PC-9 (cell line): ENCODE results near the gene LRIG1. TPM values are rescaled to one million over a fixed set of nuclear protein-coding genes. Genes with fewer than 3 reads are reported as not detected.

Source experiments
- BruUV-seq: library from RNA; stranded (reverse); fragments of 400-500 nt; replicated peaks from 2 replicates; lab custom pipeline; 2021; lab: Mats Ljungman, UMichigan
- CTCF ChIA-PET: fragments of 300-600 bp; sonication (Branson Sonifier 250); formaldehyde crosslinking; loops from one replicate; lab custom pipeline; 2022; ENCODE audit warnings: antibody characterized with exemption; lab: Charles Lee
- POLR2A ChIA-PET: fragments of 300-600 bp; sonication (Branson Sonifier 250); formaldehyde crosslinking; loops from one replicate; lab custom pipeline; 2022; ENCODE audit warnings: antibody characterized with exemption; ENCODE audit not compliant: unreplicated experiment; lab: Charles Lee
- DNase-seq, 2 experiments: peaks; one replicate each; pipeline versions ENCODE4 v3.0.0 to v3.0.0-alpha.2; 2015 to 2022; ENCODE audit warnings: mixed read lengths in 1 of 2
- H2AFZ ChIP-seq: fragments of 200-600 bp; sonication (generic); 2 replicates; pipeline ENCODE4 v1.8.1; 2017; ENCODE audit warnings: antibody characterized with exemption
- H3F3A ChIP-seq: fragments of 200-600 bp; sonication (generic); 2 replicates; pipeline ENCODE4 v1.8.1; 2017; ENCODE audit warnings: antibody characterized with exemption, mild to moderate bottlenecking, low read depth; ENCODE audit not compliant: insufficient read depth
- H3K27ac ChIP-seq: fragments of 200-600 bp; sonication (generic); 2 replicates; pipeline ENCODE4 v1.6.1; 2016; ENCODE audit warnings: mixed run types
- H3K27me3 ChIP-seq: fragments of 200-600 bp; sonication (generic); 2 replicates; pipeline ENCODE4 v1.6.1; 2016; ENCODE audit warnings: low read depth, mixed run types; ENCODE audit not compliant: insufficient read depth
- H3K36me3 ChIP-seq: fragments of 200-600 bp; sonication (generic); 2 replicates; pipeline ENCODE4 v1.6.1; 2016; ENCODE audit warnings: low read depth, mixed run types
- H3K4me1 ChIP-seq: fragments of 200-600 bp; sonication (generic); replicated peaks from 2 replicates; pipeline ENCODE4 v1.6.1; 2016; ENCODE audit warnings: mixed run types; ENCODE audit not compliant: insufficient read depth
- H3K4me2 ChIP-seq: fragments of 200-600 bp; sonication (generic); 2 replicates; pipeline ENCODE4 v1.6.1; 2017; ENCODE audit warnings: mixed run types
- H3K4me3 ChIP-seq: fragments of 200-600 bp; sonication (generic); 2 replicates; pipeline ENCODE4 v1.6.1; 2016; ENCODE audit warnings: mixed run types
- H3K79me2 ChIP-seq: fragments of 200-600 bp; sonication (generic); 2 replicates; pipeline ENCODE4 v1.6.1; 2017; ENCODE audit warnings: low read depth, mixed run types
- H3K9me2 ChIP-seq: fragments of 200-600 bp; sonication (generic); 2 replicates; pipeline ENCODE4 v1.8.1; 2017; ENCODE audit warnings: mild to moderate bottlenecking; ENCODE audit not compliant: insufficient read depth
- H3K9me3 ChIP-seq: fragments of 200-600 bp; sonication (generic); 2 replicates; pipeline ENCODE4 v1.8.1; 2016; ENCODE audit warnings: low read depth; ENCODE audit not compliant: insufficient read depth
- H4K20me1 ChIP-seq: fragments of 200-600 bp; sonication (generic); 2 replicates; pipeline ENCODE4 v1.8.1; 2017; ENCODE audit not compliant: insufficient read depth
- EZH2 ChIP-seq: fragments of 200-600 bp; sonication (generic); IDR thresholded peaks from 2 replicates; pipeline ENCODE4 v1.8.0; 2017; ENCODE audit warnings: antibody characterized with exemption, low read depth
- intact Hi-C: fragments of 100-400 bp; cut with micrococcal nuclease; formaldehyde crosslinking; loops from one replicate; pipeline ENCODE4 v1.10.0; 2022; ENCODE audit not compliant: unreplicated experiment
- total RNA-seq: library from RNA; stranded (reverse); gene quantifications from 2 replicates; pipeline ENCODE4 v1.2.3, GENCODE V29; 2021
- TF ChIP-seq, protein P1 (sequence below): fragments of 200-600 bp; sonication (generic); conservative IDR thresholded peaks from 2 replicates; pipeline ENCODE4 v1.6.1; 2017; ENCODE audit warnings: mixed run types, antibody characterized with exemption, mild to moderate bottlenecking, moderate library complexity

Gene LRIG1
- total RNA-seq, 1 experiment from 2014 or later, result not detected

DNA sequence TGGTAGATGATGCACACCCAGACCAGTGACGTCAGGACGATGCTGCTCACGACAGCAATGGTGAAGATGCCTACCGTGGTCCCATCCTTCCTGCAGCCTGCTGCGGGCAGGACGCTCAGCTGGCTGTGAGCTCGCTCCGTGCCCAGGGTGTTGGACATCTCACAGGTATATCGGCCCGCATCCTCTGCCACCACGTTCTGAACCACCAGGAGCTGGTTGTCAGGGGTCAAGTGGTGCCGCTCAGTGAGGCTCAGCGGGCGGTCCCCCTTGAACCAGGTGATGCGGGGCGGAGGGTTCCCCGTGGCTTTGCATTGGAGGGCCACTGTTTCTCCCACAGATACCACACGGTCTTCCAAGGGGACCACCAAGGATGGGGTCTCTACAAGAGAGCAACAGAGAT is 117.8 kb downstream of the LRIG1 start:
- no peaks in the 10 kb centered on the region for H3K4me1 ChIP-seq
- no peak overlapping the region for H3K27ac ChIP-seq
- no peak overlapping the region for H3K4me3 ChIP-seq
- H2AFZ ChIP-seq, result no peak overlapping the region
- no peak for DNase-seq
- H3K4me2 ChIP-seq, result no peak overlapping the region
- no peaks in the 10 kb centered on the region for H4K20me1 ChIP-seq
- H3F3A ChIP-seq, result no peaks in the 10 kb centered on the region
- no peaks in the 10 kb centered on the region for H3K9me2 ChIP-seq
- TF ChIP-seq, protein P1, sequence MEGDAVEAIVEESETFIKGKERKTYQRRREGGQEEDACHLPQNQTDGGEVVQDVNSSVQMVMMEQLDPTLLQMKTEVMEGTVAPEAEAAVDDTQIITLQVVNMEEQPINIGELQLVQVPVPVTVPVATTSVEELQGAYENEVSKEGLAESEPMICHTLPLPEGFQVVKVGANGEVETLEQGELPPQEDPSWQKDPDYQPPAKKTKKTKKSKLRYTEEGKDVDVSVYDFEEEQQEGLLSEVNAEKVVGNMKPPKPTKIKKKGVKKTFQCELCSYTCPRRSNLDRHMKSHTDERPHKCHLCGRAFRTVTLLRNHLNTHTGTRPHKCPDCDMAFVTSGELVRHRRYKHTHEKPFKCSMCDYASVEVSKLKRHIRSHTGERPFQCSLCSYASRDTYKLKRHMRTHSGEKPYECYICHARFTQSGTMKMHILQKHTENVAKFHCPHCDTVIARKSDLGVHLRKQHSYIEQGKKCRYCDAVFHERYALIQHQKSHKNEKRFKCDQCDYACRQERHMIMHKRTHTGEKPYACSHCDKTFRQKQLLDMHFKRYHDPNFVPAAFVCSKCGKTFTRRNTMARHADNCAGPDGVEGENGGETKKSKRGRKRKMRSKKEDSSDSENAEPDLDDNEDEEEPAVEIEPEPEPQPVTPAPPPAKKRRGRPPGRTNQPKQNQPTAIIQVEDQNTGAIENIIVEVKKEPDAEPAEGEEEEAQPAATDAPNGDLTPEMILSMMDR, result no peak
- no peak for TF ChIP-seq EZH2
- intact Hi-C loops, result no loop called here
- no peaks in the 10 kb centered on the region for H3K36me3 ChIP-seq
- H3K79me2 ChIP-seq, result no peaks in the 10 kb centered on the region
- ChIA-PET CTCF (interaction anchor here (0.7 kb wide), 1 partner anchor 1768 kb away, joined by 3 read pairs; no protein-coding TSS in a partner anchor), POLR2A (no interaction called here)
- no peaks in the 10 kb centered on the region for H3K9me3 ChIP-seq
- H3K27me3 ChIP-seq, result no peaks in the 10 kb centered on the region
- BruUV-seq, result no TSS peak

DNA sequence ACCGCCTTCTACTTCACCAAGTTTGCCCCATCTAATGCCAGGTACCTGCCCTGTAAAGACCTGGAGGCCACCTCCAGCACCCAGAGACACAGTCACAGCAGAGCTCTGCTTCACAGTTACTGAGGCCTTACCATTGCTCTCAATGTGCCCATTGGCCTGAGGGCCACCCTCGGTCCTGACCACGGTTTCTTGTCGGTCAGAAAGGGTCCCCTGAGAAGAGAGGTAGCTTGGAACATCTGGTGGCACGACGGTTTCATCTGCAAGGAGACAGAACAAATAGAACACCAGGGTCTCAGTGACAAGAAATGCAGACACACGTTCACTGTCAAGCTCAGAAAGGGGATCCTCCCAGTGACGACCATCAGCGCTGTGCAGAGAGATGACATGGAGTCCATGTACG is 118.7 kb downstream of the LRIG1 start:
- ChIA-PET CTCF (no interaction called here), POLR2A (no interaction called here)
- H2AFZ ChIP-seq, result no peak overlapping the region
- H3K9me2 ChIP-seq, result no peaks in the 10 kb centered on the region
- no peaks in the 10 kb centered on the region for H3K36me3 ChIP-seq
- intact Hi-C loops, result no loop called here
- no peaks in the 10 kb centered on the region for H3K79me2 ChIP-seq
- TF ChIP-seq EZH2, result no peak
- TF ChIP-seq, protein P1, result no peak
- H3K4me2 ChIP-seq, result no peak overlapping the region
- BruUV-seq, result no TSS peak
- no peaks in the 10 kb centered on the region for H3K27me3 ChIP-seq
- H3K27ac ChIP-seq, result no peak overlapping the region
- H3K4me1 ChIP-seq, result no peaks in the 10 kb centered on the region
- no peak overlapping the region for H3K4me3 ChIP-seq
- H4K20me1 ChIP-seq, result no peaks in the 10 kb centered on the region
- DNase-seq, result no peak
- H3K9me3 ChIP-seq, result no peaks in the 10 kb centered on the region
- no peaks in the 10 kb centered on the region for H3F3A ChIP-seq

DNA sequence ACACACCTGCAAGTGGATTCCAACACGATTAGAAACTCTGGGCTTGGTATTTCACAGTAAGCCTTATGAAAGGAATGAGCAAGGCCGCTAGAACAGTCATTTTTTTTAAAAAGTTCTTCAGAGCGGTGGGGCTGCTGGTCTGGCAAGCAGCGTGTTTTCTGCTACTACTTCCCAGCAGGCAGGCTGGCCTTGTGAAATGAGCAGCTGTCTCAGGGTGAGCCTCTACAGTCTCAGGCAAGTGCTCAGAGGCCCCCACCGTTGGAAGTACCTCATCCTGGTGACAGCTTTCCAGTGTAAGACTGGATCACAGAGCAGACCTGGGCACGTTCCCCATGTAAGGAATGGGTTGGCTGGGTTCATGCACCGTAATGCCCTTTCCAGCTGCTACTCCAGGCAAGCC is 119.2 kb downstream of the LRIG1 start:
- no peaks in the 10 kb centered on the region for H3K36me3 ChIP-seq
- no peaks in the 10 kb centered on the region for H3F3A ChIP-seq
- no peaks in the 10 kb centered on the region for H3K4me1 ChIP-seq
- H3K27me3 ChIP-seq, result no peaks in the 10 kb centered on the region
- no peaks in the 10 kb centered on the region for H3K9me3 ChIP-seq
- H4K20me1 ChIP-seq, result no peaks in the 10 kb centered on the region
- H3K4me3 ChIP-seq, result no peak overlapping the region
- BruUV-seq, result no TSS peak
- H3K9me2 ChIP-seq, result no peaks in the 10 kb centered on the region
- no peak overlapping the region for H3K4me2 ChIP-seq
- H3K27ac ChIP-seq, result no peak overlapping the region
- intact Hi-C loops, result no loop called here
- DNase-seq, result no peak
- TF ChIP-seq, protein P1, result no peak
- TF ChIP-seq EZH2, result no peak
- H3K79me2 ChIP-seq, result no peaks in the 10 kb centered on the region
- POLR2A ChIA-PET, result no interaction called here
- CTCF ChIA-PET, result no interaction called here
- H2AFZ ChIP-seq, result no peak overlapping the region
